ENCODE data around the gene HUS1. TPM values are rescaled to one million over a fixed set of nuclear protein-coding genes. Genes with fewer than 3 reads are reported as not detected.

HUS1 gene
- total and polyA plus RNA-seq, 2 of the 13 experiments (the other 11 are each of a cell fraction or from before 2014, with no cell fraction given): 14.8 to 16.9 TPM

- Histone ChIP-seq H3K79me2 (ENCODE audit: insufficient read depth, low read length) (peaks cover 4% of the 10 kb centered on the region), H3K4me3 (replicated peaks in 1 of 3; ENCODE audit: insufficient read depth in 1 of 3, low read depth in 2 of 3, low read length in 3 of 3) (no peak overlapping the region), H4K20me1 (ENCODE audit: insufficient read depth, low read length) (no peaks in the 10 kb centered on the region), H3K27me3 (ENCODE audit: control insufficient read depth in 1 of 2, insufficient read depth in 2 of 2, low read length in 2 of 2) (peaks cover 0 to 6% of the 10 kb centered on the region in 2 experiments; a peak in 1 of 5 replicates), H3K9me3 (ENCODE audit: low read length) (no peaks in the 10 kb centered on the region), H3K9ac (ENCODE audit: insufficient read depth, low read depth, low read length) (no peak overlapping the region), H3K27ac (ENCODE audit: extremely low read length, insufficient read depth, low read length) (no peak overlapping the region), H3K36me3 (replicated peaks in 1 of 2; ENCODE audit: control insufficient read depth in 1 of 2, insufficient read depth in 2 of 2, low read length in 2 of 2) (peaks cover 0 to 8% of the 10 kb centered on the region in 2 experiments; a peak in 2 of 5 replicates), H2AFZ (ENCODE audit: low read length) (no peak overlapping the region), H3K4me1 (ENCODE audit: insufficient read depth, low read length) (peaks cover 14% of the 10 kb centered on the region), H3K4me2 (ENCODE audit: low read depth, low read length) (no peak overlapping the region)
- CTCF ChIA-PET (ENCODE audit: low intra/inter-chr PET ratio, low total read pairs): no interaction called here
- ATAC-seq (no peak), DNase-seq (ENCODE audit: low spot score) (no peak), FAIRE-seq (no peak)
- WGBS (ENCODE audit: low lambda C conversion rate): 17% methylated on average over 2 of the region's 2 CpGs
- POLR2A ChIA-PET: no interaction called here
- no TSS peak for BruUV-seq (replicated peaks)
- in situ Hi-C loops (cut with HindIII; ENCODE audit: extremely low pct_ligation_motif_present, low pct_unique_long_range_greater_than_20kb) (no loop called here), intact Hi-C loops (cut with micrococcal nuclease; ENCODE audit: unreplicated experiment) (no loop called here)
- TF ChIP-seq ATF4 (CRISPR knock-in tag; IDR thresholded peaks at IDR 0.05) (no peak), SOX13 (IDR thresholded peaks at IDR 0.05) (no peak), SOX13 (CRISPR knock-in tag; conservative IDR thresholded peaks at IDR 0.05 in 1 of 2, IDR thresholded peaks at IDR 0.05 in 1 of 2) (no peak), TERF1 (CRISPR knock-in tag; IDR thresholded peaks at IDR 0.05) (no peak), CEBPG (CRISPR knock-in tag; IDR thresholded peaks at IDR 0.05) (no peak), FOXP4 (CRISPR knock-in tag; IDR thresholded peaks at IDR 0.05) (no peak), RBM39 (IDR thresholded peaks at IDR 0.05; ENCODE audit: low read depth, low read length, poor library complexity, severe bottlenecking) (no peak), CCDC6 (CRISPR knock-in tag; IDR thresholded peaks at IDR 0.05) (no peak), DNMT1 (CRISPR knock-in tag; IDR thresholded peaks at IDR 0.05) (no peak), ATAD3A (CRISPR knock-in tag; IDR thresholded peaks at IDR 0.05) (no peak), ZNF407 (CRISPR knock-in tag; IDR thresholded peaks at IDR 0.05; ENCODE audit: not compliant biosample characterization) (no peak), ZNF776 (CRISPR knock-in tag; IDR thresholded peaks at IDR 0.05) (no peak), HNF4A (CRISPR knock-in tag; IDR thresholded peaks at IDR 0.05) (no peak)
Measured at GRCh38 chr7:47982610-47983009, 3.2 kb upstream of the HUS1 start.
